Stimulated activated CD4-positive, alpha-beta T cell treated with anti-CD3 and anti-CD28 coated beads, Interleukin-1b, Interleukin-23, amount 100 ng/mL, for 4 hours (primary cell): ENCODE data around the gene ANKH.
A peak's percentile ranks its signal among the peaks of the same experiment; 100 is the strongest.
"Not testable (repeated sequence)": the region's sequence is repeated elsewhere in the genome, so short reads cannot be mapped to it uniquely, and the experiment has no call there.

Experiments used
- DNase-seq, 2 donors: peaks; one replicate each; pipeline ENCODE4 v3.0.0-alpha.2; 2020; ENCODE audit warnings: low read depth in 2 of 2

Gene ANKH

DNA sequence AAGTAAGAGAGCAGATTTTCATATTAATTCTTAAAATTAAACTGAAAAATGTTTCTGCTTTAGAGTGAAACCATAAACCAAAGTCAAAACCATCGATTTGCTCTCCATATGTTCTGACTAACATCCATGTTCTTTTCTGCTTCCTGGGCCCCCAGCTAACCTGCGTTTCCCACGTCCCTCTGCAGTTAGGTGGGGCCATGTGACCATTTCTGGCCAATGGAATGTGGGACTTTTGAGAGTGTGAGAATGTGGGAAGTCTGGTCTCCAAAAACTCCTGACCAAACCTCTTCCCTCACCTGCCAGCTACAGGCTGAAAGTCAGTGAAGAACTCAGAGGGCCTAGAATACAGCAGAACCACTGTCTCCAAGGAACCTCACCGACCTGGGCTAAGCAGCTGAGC, 44.9 kb downstream of the ANKH start:
- no peak for DNase-seq

GRCh38 chr5:14825977-14826376, 45.6 kb downstream of the ANKH start:
- no peak for DNase-seq

DNA sequence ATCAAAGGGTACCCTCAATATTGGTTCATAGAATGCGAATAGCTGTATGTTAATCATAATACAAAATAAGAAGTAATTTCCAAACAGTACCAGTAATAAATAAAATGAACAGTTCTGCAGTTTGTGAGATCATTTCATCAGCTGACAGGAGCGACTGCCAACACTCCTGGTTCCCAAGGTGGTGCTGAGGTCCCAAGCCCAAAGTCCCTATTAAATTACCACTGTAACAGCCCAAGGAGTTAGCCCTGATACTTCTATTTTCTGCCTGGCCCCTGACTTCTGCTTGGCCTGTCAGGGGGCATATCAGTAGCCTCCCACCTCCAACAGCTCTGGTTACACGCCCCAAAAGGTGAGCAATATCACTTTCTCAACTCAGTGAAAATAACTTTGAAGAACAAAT, 47.1 kb downstream of the ANKH start:
- no peak for DNase-seq

DNA sequence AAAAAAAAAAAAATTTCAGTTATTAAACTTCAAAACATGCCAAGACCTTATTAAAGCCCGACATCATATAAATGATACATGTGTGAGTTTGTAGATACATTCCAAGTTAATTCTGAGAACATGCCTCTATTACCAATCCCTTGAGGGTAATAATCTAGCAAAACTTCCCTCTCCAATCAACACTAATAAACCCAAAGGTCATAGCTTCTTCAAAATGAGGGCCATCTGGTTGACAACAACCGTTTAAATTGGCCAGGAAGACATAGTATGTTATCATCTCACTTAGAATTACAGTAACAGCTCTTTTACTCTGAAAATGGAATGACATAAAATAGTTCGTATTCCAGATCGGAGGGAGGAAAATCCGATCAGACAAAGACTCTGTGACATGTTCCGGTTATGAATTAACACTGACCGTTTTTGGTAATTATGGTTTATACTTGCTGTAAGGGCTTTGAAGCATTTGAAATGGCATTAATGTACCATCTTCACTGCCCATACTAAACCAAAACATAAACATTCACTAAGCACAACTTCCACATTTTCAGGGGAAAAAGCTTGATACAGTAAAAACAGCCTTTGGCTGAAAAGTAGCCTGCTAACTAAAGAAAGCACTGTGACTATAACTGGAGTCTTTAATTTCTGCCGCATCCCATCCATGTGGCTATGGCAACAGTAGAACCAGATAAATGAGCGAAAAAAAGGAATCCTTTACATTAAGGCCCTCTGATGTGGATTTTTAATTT, 50.3 kb downstream of the ANKH start:
- no peak for DNase-seq

- DNase-seq: no peak
Measured at GRCh38 chr5:14818931-14819790, 52.4 kb downstream of the ANKH start.

GRCh38 chr5:14817762-14818136, 53.8 kb downstream of the ANKH start:
- DNase-seq: not testable (repeated sequence)

GRCh38 chr5:14816999-14817761, 54.4 kb downstream of the ANKH start:
- no peak for DNase-seq

DNA sequence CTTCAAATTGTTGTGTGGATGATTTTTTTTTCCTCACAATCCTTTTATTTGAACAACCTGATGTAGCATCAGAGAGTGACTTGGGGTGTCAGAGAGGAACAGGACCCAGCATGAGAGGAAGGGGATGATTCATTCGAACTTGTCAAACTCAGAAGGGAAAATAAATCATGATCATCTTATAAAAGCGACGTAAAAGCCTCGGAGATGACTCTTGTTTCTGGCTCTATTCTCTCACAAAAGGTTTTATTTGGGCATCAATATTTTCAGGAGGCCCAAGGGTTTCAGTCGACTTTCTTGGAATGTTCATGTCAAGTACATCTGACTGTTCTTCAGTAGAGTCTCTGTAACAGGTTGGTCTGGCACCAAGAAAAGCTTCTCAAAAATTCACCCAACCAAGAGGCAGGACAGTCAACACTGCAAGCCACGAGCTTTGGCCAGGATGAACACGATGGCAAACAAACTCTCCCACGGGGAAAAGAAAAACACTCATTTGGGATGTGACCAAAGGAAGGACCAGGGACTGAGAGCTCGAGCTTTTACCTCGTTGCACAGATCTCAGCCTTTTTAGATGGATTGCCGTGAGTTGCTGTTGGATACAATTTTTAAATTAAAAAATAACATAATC, 55.1 kb downstream of the ANKH start:
- DNase-seq: no peak

DNA sequence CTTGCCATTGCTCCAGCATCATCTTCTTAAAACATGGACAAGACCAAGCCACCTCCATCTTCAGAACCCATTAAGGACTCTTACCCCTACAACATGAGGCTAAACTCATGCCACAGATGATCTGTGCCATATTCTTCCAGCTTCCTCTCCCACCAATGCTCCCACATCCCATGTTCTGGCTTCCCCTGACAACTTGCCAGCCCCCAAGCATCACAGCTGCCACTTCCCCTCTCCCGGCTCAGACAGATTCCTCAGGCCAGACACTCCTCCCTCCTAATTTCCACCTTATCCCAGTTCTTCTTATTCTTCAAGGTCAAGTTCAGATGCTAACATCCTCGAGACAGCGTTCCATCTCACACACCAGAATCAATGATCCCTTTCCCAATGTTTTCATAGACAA, 57.8 kb downstream of the ANKH start:
- no peak for DNase-seq

- no peak for DNase-seq
Measured at GRCh38 chr5:14812166-14812565, 59.4 kb downstream of the ANKH start.

DNA sequence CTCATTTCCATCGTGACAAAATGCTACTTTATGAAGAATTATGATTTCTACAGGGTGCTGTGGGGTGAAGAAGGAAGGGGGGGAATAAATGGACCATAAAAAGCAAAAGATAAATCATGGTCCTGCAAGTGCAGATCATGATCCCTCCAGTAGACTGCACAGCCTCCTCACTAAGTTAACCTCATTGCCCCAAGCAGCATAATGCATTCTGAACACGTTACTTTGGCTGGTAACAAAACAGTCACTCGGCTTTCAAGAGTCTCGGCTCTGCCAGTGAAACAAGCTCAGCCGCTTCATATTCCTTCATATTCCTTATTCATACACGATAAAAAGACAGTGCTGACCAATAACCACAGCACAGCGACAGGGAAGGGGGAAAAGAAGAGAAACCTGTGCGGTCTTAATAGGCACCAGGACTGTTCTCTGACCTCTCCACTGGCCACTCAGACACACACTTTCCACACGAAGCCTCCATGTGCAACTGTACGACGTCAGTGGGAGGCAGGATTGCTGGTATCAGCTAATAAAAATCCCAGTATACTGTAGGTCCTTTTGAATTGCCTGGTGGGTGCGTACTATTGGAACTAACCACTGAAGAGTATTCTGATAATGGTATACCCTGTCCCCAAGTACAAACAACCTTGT, 60.5 kb downstream of the ANKH start:
- no peak for DNase-seq

GRCh38 chr5:14810282-14810681, 61.3 kb downstream of the ANKH start:
- no peak for DNase-seq

DNA sequence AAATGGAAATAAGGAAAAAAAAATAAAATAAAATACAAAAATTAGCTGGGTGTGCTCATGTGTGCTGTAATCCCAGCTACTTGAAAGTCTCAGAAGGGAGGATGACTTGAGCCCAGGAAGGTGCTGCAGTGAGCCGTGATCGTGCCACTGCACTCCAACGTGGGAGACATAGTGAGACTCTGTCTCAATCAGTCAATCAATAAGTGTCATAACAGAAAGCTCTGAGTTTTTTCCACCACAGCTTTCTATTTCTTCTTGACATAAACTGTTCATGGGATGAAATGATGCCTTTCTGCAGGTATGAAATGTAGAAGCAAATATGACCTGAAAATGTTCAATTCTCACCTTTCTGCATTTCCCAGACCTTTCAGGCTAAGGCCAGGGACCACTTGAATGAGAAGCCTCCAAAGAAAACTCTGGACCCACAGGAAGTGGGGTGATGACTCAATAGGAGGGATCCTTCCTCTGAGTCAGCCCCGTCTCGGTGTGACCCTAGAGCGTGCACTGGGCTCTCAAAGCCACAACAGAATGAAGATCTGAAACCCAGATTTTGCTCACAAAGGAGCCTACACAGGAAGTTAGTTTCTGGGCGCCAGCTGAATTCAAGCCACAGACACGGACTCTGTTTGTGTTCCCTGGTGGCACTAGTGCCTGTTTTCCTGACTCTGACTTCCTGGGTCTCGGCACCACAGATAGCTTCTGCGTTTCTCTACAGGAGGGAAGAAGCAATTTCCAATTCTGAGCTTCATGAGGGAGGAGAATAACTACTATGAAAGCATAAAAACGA, 62.0 kb downstream of the ANKH start:
- DNase-seq: peak; percentile 37 to 46

- no peak for DNase-seq
Measured at GRCh38 chr5:14807471-14807870, 64.1 kb downstream of the ANKH start.

DNA sequence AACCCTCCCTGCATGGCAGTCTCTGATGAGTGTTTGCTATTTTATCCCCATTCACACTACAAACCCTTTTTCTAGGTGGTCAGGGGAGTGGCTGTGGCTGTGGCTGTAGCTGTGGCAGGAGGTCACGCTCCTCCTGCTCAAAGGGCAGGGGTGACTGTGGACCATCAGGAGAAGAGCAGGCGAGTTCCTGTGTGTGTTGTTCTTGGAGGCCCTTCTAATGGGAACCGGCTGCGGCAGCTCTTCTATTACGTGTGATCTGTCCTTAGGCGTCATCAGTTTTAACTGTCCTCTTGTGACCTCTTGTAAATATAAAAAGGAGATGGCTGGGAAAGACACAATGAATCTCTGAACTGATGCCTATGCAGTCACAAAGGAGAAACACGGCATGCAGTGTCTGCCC, 65.1 kb downstream of the ANKH start:
- DNase-seq: no peak

- no peak for DNase-seq
Measured at GRCh38 chr5:14802541-14802940, 69.0 kb downstream of the ANKH start.

- no peak for DNase-seq
Measured at GRCh38 chr5:14801792-14802191, 69.8 kb downstream of the ANKH start.

- DNase-seq: not testable (repeated sequence)
Measured at GRCh38 chr5:14797385-14797784, 74.2 kb downstream of the ANKH start.

DNA sequence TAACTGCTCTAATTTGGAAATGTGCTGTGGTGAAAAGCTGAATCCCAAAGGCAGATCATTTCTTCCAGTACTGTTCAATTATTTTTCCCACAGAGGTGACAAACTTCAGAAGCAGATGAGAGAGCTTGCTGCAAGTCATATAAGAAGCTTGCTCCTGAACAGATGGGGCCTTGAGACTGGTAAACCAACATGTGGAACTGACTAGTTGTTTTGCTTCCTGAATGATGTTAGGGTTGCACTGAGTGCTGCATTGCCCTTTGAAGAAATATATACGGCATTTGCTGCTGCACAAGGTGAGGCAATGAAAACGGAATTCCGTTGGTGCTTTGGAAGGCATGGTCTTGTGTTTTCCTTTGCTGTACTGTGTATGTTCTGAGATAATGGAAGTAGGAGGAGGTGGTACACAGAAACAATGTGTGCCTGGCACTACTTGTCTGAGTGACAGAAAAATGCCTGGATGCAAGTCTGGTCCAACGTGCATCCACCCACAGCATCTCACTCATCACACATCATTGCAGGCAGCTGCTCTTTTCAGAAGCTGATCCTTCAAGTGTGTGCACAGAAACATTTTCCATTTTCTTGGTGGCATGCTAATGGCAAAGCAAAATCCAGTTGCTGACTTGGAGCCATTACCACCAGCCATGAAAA, 76.9 kb downstream of the ANKH start:
- no peak for DNase-seq

- no peak for DNase-seq
Measured at GRCh38 chr5:14793851-14794250, 77.7 kb downstream of the ANKH start.
